ENCODE measurements around the gene RAP1GAP.
"Not testable (repeated sequence)": the region's sequence is repeated elsewhere in the genome, so short reads cannot be mapped to it uniquely, and the experiment has no call there.

RAP1GAP gene

DNA sequence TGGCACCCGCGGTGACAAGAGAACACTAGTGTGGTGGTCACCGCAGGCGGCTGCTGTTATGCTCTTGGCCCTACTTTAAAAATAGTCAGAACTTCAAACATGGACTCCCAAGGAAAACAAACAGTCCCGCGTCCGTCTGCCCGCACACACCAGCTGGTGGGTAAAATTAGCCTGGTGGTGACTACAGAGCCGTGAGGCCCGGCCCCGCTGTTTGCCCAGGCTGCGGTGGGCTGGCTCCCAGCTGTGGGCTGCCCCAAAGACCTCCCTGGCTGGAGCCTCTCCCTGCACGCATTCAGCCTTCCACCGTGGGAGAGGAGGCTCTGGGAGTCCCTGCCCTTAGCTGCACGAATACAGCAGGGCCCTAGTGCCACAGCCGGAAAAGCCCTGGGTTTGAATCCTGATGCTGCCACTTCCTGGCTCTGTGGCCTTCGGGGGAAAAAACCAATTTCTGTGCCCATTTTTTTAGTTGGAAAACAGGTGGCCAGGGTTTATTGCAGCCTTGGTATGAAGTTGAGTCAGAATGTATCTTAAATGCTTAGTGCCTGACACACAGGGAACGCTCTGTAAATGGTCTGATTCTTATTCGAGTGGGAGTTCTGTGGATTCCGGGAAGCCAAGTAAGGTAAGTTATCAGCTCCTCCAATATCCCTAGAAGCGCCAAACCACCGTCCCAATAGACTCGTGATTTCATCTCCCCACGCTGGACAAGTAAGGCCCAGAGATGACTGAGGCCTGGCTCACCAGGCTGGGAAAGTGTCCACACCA lies 101.7 kb downstream of the RAP1GAP start:
- DNase-seq (ENCODE audit: low read depth): no peak
- no peak overlapping the region for H3K4me3 ChIP-seq (ENCODE audit: low read depth, low read length)
- TF ChIP-seq, protein P1, sequence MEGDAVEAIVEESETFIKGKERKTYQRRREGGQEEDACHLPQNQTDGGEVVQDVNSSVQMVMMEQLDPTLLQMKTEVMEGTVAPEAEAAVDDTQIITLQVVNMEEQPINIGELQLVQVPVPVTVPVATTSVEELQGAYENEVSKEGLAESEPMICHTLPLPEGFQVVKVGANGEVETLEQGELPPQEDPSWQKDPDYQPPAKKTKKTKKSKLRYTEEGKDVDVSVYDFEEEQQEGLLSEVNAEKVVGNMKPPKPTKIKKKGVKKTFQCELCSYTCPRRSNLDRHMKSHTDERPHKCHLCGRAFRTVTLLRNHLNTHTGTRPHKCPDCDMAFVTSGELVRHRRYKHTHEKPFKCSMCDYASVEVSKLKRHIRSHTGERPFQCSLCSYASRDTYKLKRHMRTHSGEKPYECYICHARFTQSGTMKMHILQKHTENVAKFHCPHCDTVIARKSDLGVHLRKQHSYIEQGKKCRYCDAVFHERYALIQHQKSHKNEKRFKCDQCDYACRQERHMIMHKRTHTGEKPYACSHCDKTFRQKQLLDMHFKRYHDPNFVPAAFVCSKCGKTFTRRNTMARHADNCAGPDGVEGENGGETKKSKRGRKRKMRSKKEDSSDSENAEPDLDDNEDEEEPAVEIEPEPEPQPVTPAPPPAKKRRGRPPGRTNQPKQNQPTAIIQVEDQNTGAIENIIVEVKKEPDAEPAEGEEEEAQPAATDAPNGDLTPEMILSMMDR (IDR thresholded peaks at IDR 0.05; ENCODE audit: control insufficient read depth, extremely low read depth, insufficient read depth): no peak

DNA sequence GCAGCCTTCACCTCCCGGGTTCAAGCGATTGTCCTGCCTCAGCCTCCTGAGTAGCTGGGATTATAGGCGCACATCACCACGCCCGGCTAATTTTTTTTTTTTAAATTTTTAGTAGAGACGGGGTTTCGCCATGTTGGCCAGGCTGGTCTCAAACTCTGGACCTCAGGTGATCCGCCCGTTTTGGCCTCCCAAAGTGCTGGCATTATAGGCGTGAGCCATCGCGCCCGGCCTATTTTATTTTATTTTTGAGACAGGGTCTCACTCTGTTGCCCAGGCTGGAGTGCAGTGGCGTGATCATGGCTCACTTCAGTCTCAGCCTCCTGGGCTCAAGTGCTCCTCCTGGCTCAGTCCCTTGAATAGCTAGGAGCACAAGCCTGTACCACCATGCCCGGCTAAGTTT lies 102.8 kb downstream of the RAP1GAP start:
- not testable (repeated sequence) for H3K4me3 ChIP-seq (ENCODE audit: low read depth, low read length); DNase-seq (ENCODE audit: low read depth)

DNA sequence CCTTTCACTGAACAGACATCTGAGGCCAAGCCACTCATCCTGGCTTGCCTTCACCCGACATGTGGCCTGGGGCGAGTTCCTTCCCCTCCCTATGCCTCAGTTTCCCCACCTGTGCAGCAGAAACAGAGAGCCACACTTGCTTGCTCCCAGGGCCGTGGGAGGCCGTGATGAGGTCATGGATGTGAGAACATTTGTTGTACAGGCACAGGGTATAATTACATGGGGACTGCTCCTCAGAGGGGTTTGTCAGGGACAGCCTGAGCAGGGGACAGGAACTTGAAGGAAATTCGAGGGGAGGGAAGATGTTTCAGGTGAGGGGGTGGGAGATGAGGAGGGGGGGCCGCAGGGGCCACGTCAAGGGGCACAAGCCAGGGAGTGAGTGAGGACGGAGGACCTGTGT lies 103.9 kb downstream of the RAP1GAP start:
- DNase-seq (ENCODE audit: low read depth): no peak
- no peak overlapping the region for H3K4me3 ChIP-seq (ENCODE audit: low read depth, low read length)
- TF ChIP-seq, protein P1 (IDR thresholded peaks at IDR 0.05; ENCODE audit: control insufficient read depth, extremely low read depth, insufficient read depth): no peak

DNA sequence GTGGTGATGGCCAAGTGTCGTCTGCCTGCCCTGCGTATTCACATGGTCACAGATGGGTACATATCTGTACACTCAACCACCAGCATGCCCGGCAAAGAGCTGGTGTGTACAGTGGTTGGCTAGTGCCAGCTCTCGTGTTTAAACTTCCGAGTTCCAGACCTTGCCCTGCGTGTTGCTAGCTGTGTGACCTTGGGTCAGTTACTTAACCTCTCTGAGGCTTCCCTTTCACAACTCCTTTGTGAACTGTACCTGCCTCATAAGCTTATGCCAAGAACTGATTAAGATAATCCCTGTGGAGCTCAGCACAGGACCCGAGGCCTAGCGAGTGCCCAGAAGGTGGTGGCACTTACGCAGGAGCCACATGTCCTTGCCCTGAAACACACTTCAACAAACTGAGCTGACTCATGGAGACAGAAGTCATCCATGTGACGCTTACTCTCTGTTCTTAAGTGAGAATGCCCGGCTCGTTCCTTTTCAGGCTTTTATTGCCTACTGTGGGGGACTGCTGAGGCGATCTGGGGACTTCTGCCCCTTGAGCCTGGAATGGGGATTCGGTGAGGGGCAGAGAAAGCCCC lies 104.5 kb downstream of the RAP1GAP start:
- DNase-seq (ENCODE audit: low read depth): no peak
- no peak overlapping the region for H3K4me3 ChIP-seq (ENCODE audit: low read depth, low read length)
- TF ChIP-seq, protein P1 (IDR thresholded peaks at IDR 0.05; ENCODE audit: control insufficient read depth, extremely low read depth, insufficient read depth): no peak

DNA sequence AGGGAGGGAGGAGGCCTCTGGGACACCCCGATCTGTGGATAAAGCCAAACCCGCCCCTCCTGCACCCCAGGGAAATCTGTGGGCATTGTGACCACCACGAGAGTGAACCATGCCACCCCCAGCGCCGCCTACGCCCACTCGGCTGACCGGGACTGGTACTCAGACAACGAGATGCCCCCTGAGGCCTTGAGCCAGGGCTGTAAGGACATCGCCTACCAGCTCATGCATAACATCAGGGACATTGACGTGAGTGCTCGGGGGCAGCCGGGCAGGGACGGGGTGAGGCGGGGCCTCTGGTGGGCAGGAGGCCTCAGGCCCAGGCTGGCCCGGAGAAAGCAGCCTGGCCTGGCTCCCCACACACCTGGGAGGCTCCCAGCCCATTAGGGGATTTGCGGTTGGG lies 105.2 kb downstream of the RAP1GAP start:
- DNase-seq (ENCODE audit: low read depth): no peak
- H3K4me3 ChIP-seq (ENCODE audit: low read depth, low read length): no peak overlapping the region

DNA sequence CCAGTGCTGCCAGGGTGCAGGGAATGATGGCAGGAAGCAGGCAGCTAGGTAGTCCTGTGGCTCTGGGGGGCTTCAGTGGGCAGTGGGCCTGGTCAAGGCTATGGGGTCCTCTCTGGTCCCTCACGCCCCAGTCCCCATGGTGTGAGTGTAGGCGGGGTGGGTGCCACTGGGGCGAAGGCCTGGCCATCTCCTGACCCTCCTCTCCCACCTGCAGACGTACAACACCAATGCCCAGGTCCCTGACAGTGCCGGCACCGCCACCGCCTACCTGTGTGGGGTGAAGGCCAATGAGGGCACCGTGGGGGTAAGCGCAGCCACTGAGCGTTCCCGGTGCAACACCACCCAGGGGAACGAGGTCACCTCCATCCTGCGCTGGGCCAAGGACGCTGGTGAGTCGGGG lies 106.3 kb downstream of the RAP1GAP start:
- no peak for DNase-seq (ENCODE audit: low read depth)
- TF ChIP-seq, protein P1 (IDR thresholded peaks at IDR 0.05; ENCODE audit: control insufficient read depth, extremely low read depth, insufficient read depth): no peak
- H3K4me3 ChIP-seq (ENCODE audit: low read depth, low read length): no peak overlapping the region

More for the DNA sequence above, 105.2 kb downstream of the RAP1GAP start:
- TF ChIP-seq, protein P1 (IDR thresholded peaks at IDR 0.05; ENCODE audit: control insufficient read depth, extremely low read depth, insufficient read depth): no peak

DNA sequence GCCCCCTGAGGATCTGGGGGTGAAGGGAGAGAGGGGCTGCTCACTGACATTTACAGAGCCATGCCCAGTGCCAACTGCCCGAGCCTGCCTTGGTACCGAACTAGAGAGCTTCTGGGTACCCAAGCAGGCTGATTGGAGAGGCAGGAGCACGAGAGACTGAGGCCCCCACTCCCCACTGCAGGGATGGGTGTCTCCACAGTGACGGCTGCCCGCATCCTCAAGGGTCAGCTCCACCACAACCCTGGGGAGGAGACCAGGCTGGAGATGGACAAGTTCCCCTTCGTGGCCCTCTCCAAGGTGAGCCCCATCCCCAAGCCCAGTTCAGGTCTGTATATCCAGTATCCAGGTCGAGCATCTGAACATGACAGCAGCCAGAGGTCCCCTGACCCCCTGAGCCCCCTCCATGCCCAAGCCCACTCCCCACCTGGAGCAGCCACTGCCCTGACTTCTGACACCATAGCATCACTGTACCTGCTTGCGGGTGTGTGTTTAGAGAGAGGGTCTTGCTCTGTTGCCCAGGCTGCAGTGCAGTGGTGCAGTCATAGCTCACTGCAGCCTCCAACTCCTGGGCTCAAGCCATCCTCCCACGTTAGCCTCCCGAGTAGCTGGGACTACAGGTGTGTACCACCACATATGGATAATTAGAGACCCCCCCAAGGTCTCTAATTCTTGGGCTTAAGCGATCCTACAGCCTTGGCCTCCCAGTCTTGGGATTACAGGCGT lies 108.1 kb downstream of the RAP1GAP start:
- no peak for DNase-seq (ENCODE audit: low read depth)
- TF ChIP-seq, protein P1 (IDR thresholded peaks at IDR 0.05; ENCODE audit: control insufficient read depth, extremely low read depth, insufficient read depth): no peak
- no peak overlapping the region for H3K4me3 ChIP-seq (ENCODE audit: low read depth, low read length)
